ENCODE data around the gene SHTN1.

Gene SHTN1

DNA sequence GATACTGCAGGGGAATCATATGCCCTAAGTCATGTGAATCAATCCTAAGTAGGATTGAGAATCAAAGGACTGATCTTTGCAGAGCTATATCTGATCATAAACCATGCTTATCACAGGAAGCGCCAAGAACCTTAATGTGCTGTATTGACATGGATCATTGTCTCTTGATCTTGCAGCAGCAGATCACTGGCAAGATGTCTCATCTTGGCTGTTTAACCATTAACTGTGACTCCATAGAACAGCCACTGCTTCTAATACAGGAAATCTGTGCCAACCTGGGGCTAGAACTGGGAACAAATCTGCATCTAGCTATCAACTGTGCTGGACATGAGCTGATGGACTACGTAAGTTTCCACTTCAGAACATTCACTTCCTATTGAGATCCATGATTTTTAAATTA is 134.0 kb downstream of the SHTN1 start:
- Histone ChIP-seq H3K9ac (ENCODE audit: low read depth, low read length, poor library complexity, severe bottlenecking) (no peak overlapping the region), H3K4me1 (ENCODE audit: insufficient read depth, low read length, poor library complexity, severe bottlenecking) (no peaks in the 10 kb centered on the region), H3K79me2 (ENCODE audit: insufficient read depth, low read length) (no peaks in the 10 kb centered on the region), H3K4me3 (ENCODE audit: low read length, poor library complexity, severe bottlenecking) (no peak overlapping the region), H2AFZ (ENCODE audit: low read length) (no peak overlapping the region), H4K20me1 (ENCODE audit: insufficient read depth, low read length, poor library complexity, severe bottlenecking) (no peaks in the 10 kb centered on the region), H3K36me3 (ENCODE audit: insufficient read depth, low read length) (no peaks in the 10 kb centered on the region), H3K9me2 (replicated peaks; ENCODE audit: low read depth, low read length) (no peaks in the 10 kb centered on the region), H3K4me2 (ENCODE audit: low read depth, low read length, poor library complexity, severe bottlenecking) (no peak overlapping the region), H3K27me3 (ENCODE audit: insufficient read depth, low read length, poor library complexity, severe bottlenecking) (no peaks in the 10 kb centered on the region), H3F3A (ENCODE audit: low read depth) (no peaks in the 10 kb centered on the region), H3K9me3 (ENCODE audit: insufficient read depth, low read depth, low read length) (no peaks in the 10 kb centered on the region)
- TF ChIP-seq, protein P1, sequence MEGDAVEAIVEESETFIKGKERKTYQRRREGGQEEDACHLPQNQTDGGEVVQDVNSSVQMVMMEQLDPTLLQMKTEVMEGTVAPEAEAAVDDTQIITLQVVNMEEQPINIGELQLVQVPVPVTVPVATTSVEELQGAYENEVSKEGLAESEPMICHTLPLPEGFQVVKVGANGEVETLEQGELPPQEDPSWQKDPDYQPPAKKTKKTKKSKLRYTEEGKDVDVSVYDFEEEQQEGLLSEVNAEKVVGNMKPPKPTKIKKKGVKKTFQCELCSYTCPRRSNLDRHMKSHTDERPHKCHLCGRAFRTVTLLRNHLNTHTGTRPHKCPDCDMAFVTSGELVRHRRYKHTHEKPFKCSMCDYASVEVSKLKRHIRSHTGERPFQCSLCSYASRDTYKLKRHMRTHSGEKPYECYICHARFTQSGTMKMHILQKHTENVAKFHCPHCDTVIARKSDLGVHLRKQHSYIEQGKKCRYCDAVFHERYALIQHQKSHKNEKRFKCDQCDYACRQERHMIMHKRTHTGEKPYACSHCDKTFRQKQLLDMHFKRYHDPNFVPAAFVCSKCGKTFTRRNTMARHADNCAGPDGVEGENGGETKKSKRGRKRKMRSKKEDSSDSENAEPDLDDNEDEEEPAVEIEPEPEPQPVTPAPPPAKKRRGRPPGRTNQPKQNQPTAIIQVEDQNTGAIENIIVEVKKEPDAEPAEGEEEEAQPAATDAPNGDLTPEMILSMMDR (conservative IDR thresholded peaks at IDR 0.05; ENCODE audit: low read length), result no peak
- no peak for TF ChIP-seq EZH2phosphoT487 (IDR thresholded peaks at IDR 0.05; ENCODE audit: borderline replicate concordance)

GRCh38 chr10:116868722-116869121 is 136.3 kb downstream of the SHTN1 start:
- no peak overlapping the region for H3K4me3 ChIP-seq (ENCODE audit: low read length, poor library complexity, severe bottlenecking)
- no peak overlapping the region for H3K4me2 ChIP-seq (ENCODE audit: low read depth, low read length, poor library complexity, severe bottlenecking)
- no peaks in the 10 kb centered on the region for H4K20me1 ChIP-seq (ENCODE audit: insufficient read depth, low read length, poor library complexity, severe bottlenecking)
- H3K27me3 ChIP-seq (ENCODE audit: insufficient read depth, low read length, poor library complexity, severe bottlenecking), result no peaks in the 10 kb centered on the region
- H3K9me3 ChIP-seq (ENCODE audit: insufficient read depth, low read depth, low read length), result no peaks in the 10 kb centered on the region
- no peak overlapping the region for H2AFZ ChIP-seq (ENCODE audit: low read length)
- no peaks in the 10 kb centered on the region for H3K4me1 ChIP-seq (ENCODE audit: insufficient read depth, low read length, poor library complexity, severe bottlenecking)
- H3K36me3 ChIP-seq (ENCODE audit: insufficient read depth, low read length), result no peaks in the 10 kb centered on the region
- no peaks in the 10 kb centered on the region for H3K9me2 ChIP-seq (replicated peaks; ENCODE audit: low read depth, low read length)
- TF ChIP-seq, protein P1 (conservative IDR thresholded peaks at IDR 0.05; ENCODE audit: low read length), result no peak
- no peak for TF ChIP-seq EZH2phosphoT487 (IDR thresholded peaks at IDR 0.05; ENCODE audit: borderline replicate concordance)
- no peaks in the 10 kb centered on the region for H3K79me2 ChIP-seq (ENCODE audit: insufficient read depth, low read length)
- no peaks in the 10 kb centered on the region for H3F3A ChIP-seq (ENCODE audit: low read depth)
- H3K9ac ChIP-seq (ENCODE audit: low read depth, low read length, poor library complexity, severe bottlenecking), result no peak overlapping the region

DNA sequence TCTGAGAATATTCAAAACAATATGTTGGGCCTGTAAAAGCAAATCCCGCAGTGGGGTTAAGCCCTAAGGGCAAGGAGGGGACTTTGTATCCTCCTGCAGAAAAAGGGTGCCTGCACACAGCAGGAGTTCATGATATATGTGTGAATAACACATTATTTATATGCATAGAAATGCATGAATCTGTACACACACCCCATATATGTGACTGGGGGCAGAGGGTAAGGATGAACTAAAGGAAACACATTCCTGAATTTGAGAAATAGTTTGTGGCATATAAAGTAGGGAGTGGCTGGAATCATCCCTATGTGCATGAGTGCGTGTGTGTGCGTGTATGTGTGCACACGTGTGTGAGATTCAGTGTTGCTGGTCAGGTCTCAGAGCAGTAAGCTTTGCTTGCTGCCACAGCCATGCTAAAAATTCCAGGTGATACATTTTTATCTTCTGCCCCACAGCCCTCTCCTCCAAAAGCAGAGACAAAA is 136.8 kb downstream of the SHTN1 start:
- Histone ChIP-seq H3K27me3 (ENCODE audit: insufficient read depth, low read length, poor library complexity, severe bottlenecking) (no peaks in the 10 kb centered on the region), H3K4me3 (ENCODE audit: low read length, poor library complexity, severe bottlenecking) (no peak overlapping the region), H4K20me1 (ENCODE audit: insufficient read depth, low read length, poor library complexity, severe bottlenecking) (no peaks in the 10 kb centered on the region), H3K9me3 (ENCODE audit: insufficient read depth, low read depth, low read length) (no peaks in the 10 kb centered on the region), H3K4me1 (ENCODE audit: insufficient read depth, low read length, poor library complexity, severe bottlenecking) (no peaks in the 10 kb centered on the region), H2AFZ (ENCODE audit: low read length) (no peak overlapping the region), H3F3A (ENCODE audit: low read depth) (no peaks in the 10 kb centered on the region), H3K36me3 (ENCODE audit: insufficient read depth, low read length) (no peaks in the 10 kb centered on the region), H3K4me2 (ENCODE audit: low read depth, low read length, poor library complexity, severe bottlenecking) (no peak overlapping the region), H3K79me2 (ENCODE audit: insufficient read depth, low read length) (no peaks in the 10 kb centered on the region), H3K9me2 (replicated peaks; ENCODE audit: low read depth, low read length) (no peaks in the 10 kb centered on the region), H3K9ac (ENCODE audit: low read depth, low read length, poor library complexity, severe bottlenecking) (no peak overlapping the region)
- TF ChIP-seq, protein P1 (conservative IDR thresholded peaks at IDR 0.05; ENCODE audit: low read length), result no peak
- TF ChIP-seq EZH2phosphoT487 (IDR thresholded peaks at IDR 0.05; ENCODE audit: borderline replicate concordance), result no peak
